B cell (primary cell): ENCODE measurements around the gene MAPK14. TPM values are rescaled to one million over a fixed set of nuclear protein-coding genes. Genes with fewer than 3 reads are reported as not detected.
"Not testable (repeated sequence)": the region's sequence is repeated elsewhere in the genome, so short reads cannot be mapped to it uniquely, and the experiment has no call there.

ENCODE experiments used
- ATAC-seq: fragments of 200-7000 bp; cut with Tn5 transposase; one replicate; pipeline ENCODE4 v1.10.0; 2021; ENCODE audit warnings: low read depth, mild to moderate bottlenecking, moderate number of reproducible peaks, moderate library complexity
- CTCF ChIA-PET: fragments of 350-600 bp; sonication (Branson Sonifier 250); formaldehyde crosslinking; loops from one replicate; lab custom pipeline; 2021; ENCODE audit warnings: antibody characterized with exemption, inconsistent platforms; lab: Charles Lee
- POLR2A ChIA-PET: fragments of 350-600 bp; sonication (Branson Sonifier 250); formaldehyde crosslinking; loops from one replicate; lab custom pipeline; 2021; ENCODE audit warnings: antibody characterized with exemption; lab: Charles Lee
- DNase-seq: peaks from one replicate; pipeline ENCODE4 v3.0.0; 2013
- H2AFZ ChIP-seq: 2 replicates; pipeline ENCODE4 v1.6.1; 2012; ENCODE audit warnings: mild to moderate bottlenecking, low read depth, low read length; ENCODE audit not compliant: insufficient read depth, poor library complexity, severe bottlenecking
- H3K27ac ChIP-seq, 2 donors: 1 replicate in 1 of 2; 2 replicates in 1 of 2; pipeline ENCODE4 v1.5.1; 2012 to 2013; ENCODE audit warnings: low read length in 2 of 2, mild to moderate bottlenecking in 2 of 2, moderate library complexity in 1 of 2
- H3K27me3 ChIP-seq, 4 experiments: fragments of 200-600 bp in 1 of 4; sonication (generic) in 1 of 4; replicated peaks in 1 of 4; 1 replicate in 2 of 4; 2 replicates in 2 of 4; pipeline versions ENCODE4 v1.6.1 to v1.7.0; 2013 to 2016; ENCODE audit warnings: low read length in 3 of 4, mild to moderate bottlenecking in 2 of 4, mixed read lengths in 1 of 4, moderate library complexity in 1 of 4; ENCODE audit not compliant: insufficient read depth in 4 of 4, control insufficient read depth in 3 of 4; ENCODE audit errors: control extremely low read depth in 1 of 4
- H3K36me3 ChIP-seq, 2 experiments: replicated peaks in 1 of 2; 1 replicate in 1 of 2; 2 replicates in 1 of 2; pipeline versions ENCODE4 v1.6.1 to v1.7.1; 2013; ENCODE audit warnings: low read length in 1 of 2; ENCODE audit not compliant: insufficient read depth in 2 of 2, control insufficient read depth in 1 of 2; ENCODE audit errors: control extremely low read depth in 1 of 2, extremely low read depth in 1 of 2
- H3K4me1 ChIP-seq, 2 donors: fragments of 200-600 bp in 1 of 2; sonication (generic) in 1 of 2; 1 replicate in 1 of 2; 2 replicates in 1 of 2; pipeline versions ENCODE4 v1.5.1 to v1.6.1; 2013 to 2017; ENCODE audit warnings: low read length in 2 of 2; ENCODE audit not compliant: control insufficient read depth in 2 of 2, insufficient read depth in 2 of 2
- H3K4me2 ChIP-seq: replicated peaks from 2 replicates; pipeline ENCODE3; 2012; ENCODE audit warnings: mild to moderate bottlenecking, low read depth, low read length; ENCODE audit not compliant: poor library complexity, severe bottlenecking
- H3K4me3 ChIP-seq, 5 experiments: fragments of 200-600 bp in 1 of 5; sonication (generic) in 1 of 5; 1 replicate in 3 of 5; 2 replicates in 2 of 5; pipeline versions ENCODE4 v1.5.1 to v1.7.0; 2011 to 2016; ENCODE audit warnings: low read length in 4 of 5, mild to moderate bottlenecking in 4 of 5, low read depth in 2 of 5, control low read depth in 1 of 5, moderate library complexity in 1 of 5; ENCODE audit not compliant: insufficient read depth in 1 of 5; ENCODE audit errors: control extremely low read depth in 1 of 5, extremely low read depth in 1 of 5
- H3K79me2 ChIP-seq: fragments of 200-600 bp; sonication (generic); one replicate; pipeline ENCODE4 v1.6.0; 2016; ENCODE audit warnings: low read length; ENCODE audit not compliant: control insufficient read depth, insufficient read depth
- H3K9ac ChIP-seq: fragments of 200-600 bp; sonication (generic); 2 replicates; pipeline ENCODE4 v1.6.1; 2017; ENCODE audit warnings: mild to moderate bottlenecking, low read length, moderate library complexity
- H3K9me3 ChIP-seq, 3 donors: one replicate each; pipeline versions ENCODE4 v1.6.1 to v1.7.1; 2013; ENCODE audit warnings: low read length in 2 of 3; ENCODE audit not compliant: control insufficient read depth in 2 of 3, insufficient read depth in 1 of 3; ENCODE audit errors: control extremely low read depth in 1 of 3
- H4K20me1 ChIP-seq: 2 replicates; pipeline ENCODE4 v1.6.0; 2012; ENCODE audit warnings: mild to moderate bottlenecking, low read length; ENCODE audit not compliant: insufficient read depth, control insufficient read depth, poor library complexity, severe bottlenecking
- H3K27ac Mint-ChIP-seq: one replicate; pipeline ENCODE4 v1.8.0; 2021; ENCODE audit warnings: mixed read lengths
- H3K27me3 Mint-ChIP-seq: one replicate; pipeline ENCODE4 v1.8.0; 2021; ENCODE audit warnings: mixed read lengths
- H3K4me1 Mint-ChIP-seq: one replicate; pipeline ENCODE4 v1.8.0; 2021; ENCODE audit warnings: mixed read lengths
- H3K4me3 Mint-ChIP-seq: one replicate; pipeline ENCODE4 v1.8.0; 2021; ENCODE audit warnings: mixed read lengths
- H3K9me3 Mint-ChIP-seq: one replicate; pipeline ENCODE4 v1.8.0; 2022; ENCODE audit warnings: mixed read lengths; ENCODE audit not compliant: insufficient read depth
- EZH2 ChIP-seq: IDR thresholded peaks from 2 replicates; pipeline ENCODE4 v1.6.1; 2012; ENCODE audit warnings: borderline replicate concordance, low read depth, mild to moderate bottlenecking, moderate library complexity, low read length; ENCODE audit not compliant: insufficient read depth, poor library complexity, severe bottlenecking
- WGBS: methylation state at CpG from one replicate; pipeline ENCODE4 v1.1.5; 2013; ENCODE audit warnings: missing lambda C conversion rate; ENCODE audit not compliant: insufficient coverage; 5-methylcytosine and 5-hydroxymethylcytosine counted together
- intact Hi-C: fragments of 100-400 bp; cut with micrococcal nuclease; formaldehyde crosslinking; loops from one replicate; pipeline ENCODE4 v1.10.0; 2022
- polyA minus RNA-seq: library from RNA; depleted of rRNA, polyadenylated mRNA; stranded (reverse); fragments of >200 nt; gene quantifications from 2 replicates; pipeline ENCODE4 v1.2.3, GENCODE V29; 2012
- polyA plus RNA-seq: library from polyadenylated mRNA; depleted of rRNA; stranded (reverse); fragments of >200 nt; gene quantifications from 2 replicates; pipeline ENCODE4 v1.2.3, GENCODE V29; 2012
- total RNA-seq, 2 donors: library from RNA; stranded (reverse); fragments of 120-200 nt in 1 of 2; gene quantifications; 1 replicate in 1 of 2; 2 replicates in 1 of 2; pipeline versions ENCODE4 v1.2.3 to v1.2.4, GENCODE V29; 2013 to 2022
- TF ChIP-seq, protein P1 (sequence below): fragments of 200-600 bp; IDR thresholded peaks from one replicate; pipeline ENCODE4 v1.8.0; 2022; ENCODE audit warnings: antibody characterized with exemption, mild to moderate bottlenecking

MAPK14 gene
- total RNA-seq (49.9 and 50.4 TPM in 2 replicates), polyA plus RNA-seq (19.5 and 22.8 TPM in 2 replicates), polyA minus RNA-seq (36.7 and 44.5 TPM in 2 replicates)
- total RNA-seq (2013): 60.9 TPM

DNA sequence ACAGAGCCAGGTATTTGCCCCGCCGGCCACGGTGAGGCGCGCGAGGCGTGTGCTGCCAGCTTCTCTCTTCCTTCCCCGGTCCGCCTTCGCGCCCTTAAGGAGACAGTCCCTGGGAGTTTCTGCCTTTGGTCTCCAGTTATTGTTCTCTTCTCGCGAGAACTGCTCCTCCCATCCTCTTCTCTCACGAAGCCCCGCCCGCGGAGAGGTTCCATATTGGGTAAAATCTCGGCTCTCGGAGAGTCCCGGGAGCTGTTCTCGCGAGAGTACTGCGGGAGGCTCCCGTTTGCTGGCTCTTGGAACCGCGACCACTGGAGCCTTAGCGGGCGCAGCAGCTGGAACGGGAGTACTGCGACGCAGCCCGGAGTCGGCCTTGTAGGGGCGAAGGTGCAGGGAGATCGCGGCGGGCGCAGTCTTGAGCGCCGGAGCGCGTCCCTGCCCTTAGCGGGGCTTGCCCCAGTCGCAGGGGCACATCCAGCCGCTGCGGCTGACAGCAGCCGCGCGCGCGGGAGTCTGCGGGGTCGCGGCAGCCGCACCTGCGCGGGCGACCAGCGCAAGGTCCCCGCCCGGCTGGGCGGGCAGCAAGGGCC is at the start of gene MAPK14:
Gene MAPK14, plus strand, starts transcription at position 308 of the 587 bp plus-strand sequence. CDS start 350 bp downstream, outside the sequence.
- no peak for TF ChIP-seq EZH2
- TF ChIP-seq, protein P1, sequence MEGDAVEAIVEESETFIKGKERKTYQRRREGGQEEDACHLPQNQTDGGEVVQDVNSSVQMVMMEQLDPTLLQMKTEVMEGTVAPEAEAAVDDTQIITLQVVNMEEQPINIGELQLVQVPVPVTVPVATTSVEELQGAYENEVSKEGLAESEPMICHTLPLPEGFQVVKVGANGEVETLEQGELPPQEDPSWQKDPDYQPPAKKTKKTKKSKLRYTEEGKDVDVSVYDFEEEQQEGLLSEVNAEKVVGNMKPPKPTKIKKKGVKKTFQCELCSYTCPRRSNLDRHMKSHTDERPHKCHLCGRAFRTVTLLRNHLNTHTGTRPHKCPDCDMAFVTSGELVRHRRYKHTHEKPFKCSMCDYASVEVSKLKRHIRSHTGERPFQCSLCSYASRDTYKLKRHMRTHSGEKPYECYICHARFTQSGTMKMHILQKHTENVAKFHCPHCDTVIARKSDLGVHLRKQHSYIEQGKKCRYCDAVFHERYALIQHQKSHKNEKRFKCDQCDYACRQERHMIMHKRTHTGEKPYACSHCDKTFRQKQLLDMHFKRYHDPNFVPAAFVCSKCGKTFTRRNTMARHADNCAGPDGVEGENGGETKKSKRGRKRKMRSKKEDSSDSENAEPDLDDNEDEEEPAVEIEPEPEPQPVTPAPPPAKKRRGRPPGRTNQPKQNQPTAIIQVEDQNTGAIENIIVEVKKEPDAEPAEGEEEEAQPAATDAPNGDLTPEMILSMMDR: peak; percentile 86
- Mint-ChIP-seq H3K4me3 (peak within 1 kb of the TSS; percentile 96), H3K27ac (peak within 1 kb of the TSS; percentile 94), H3K9me3 (no peaks in the 10 kb centered on the region), H3K4me1 (peaks cover 38% of the 10 kb centered on the region), H3K27me3 (peaks cover 20% of the 10 kb centered on the region)
- peak within 1 kb of the TSS; percentile 79 to 91 (median 87) for H3K4me3 ChIP-seq
- H3K27me3 ChIP-seq: peaks cover 0 to 19% (median 16%) of the 10 kb centered on the region in 4 experiments
- no peaks in the 10 kb centered on the region for H3K36me3 ChIP-seq
- peak within 1 kb of the TSS; percentile 81 for H3K4me2 ChIP-seq
- WGBS: under 1% methylated on average over 62 of the region's 62 CpGs
- peak within 1 kb of the TSS; percentile 88 for H3K9ac ChIP-seq
- H3K79me2 ChIP-seq: peaks cover 48% of the 10 kb centered on the region
- H3K9me3 ChIP-seq: no peaks in the 10 kb centered on the region
- ATAC-seq: peak; percentile 94
- ChIA-PET POLR2A (interaction anchor here (0.6 to 1.5 kb wide), 8 partner anchors 66 to 344 kb away, joined by 3 to 6 read pairs (median 4); no protein-coding TSS in a partner anchor), CTCF (interaction anchor here (0.6 to 9.2 kb wide), 24 partner anchors 10 to 1184 kb away, joined by 3 to 150 read pairs (median 5); partner anchors contain the start of gene BRPF3)
- peak; percentile 100 for DNase-seq
- H3K4me1 ChIP-seq: peaks cover 29 to 35% of the 10 kb centered on the region in 2 donors
- H4K20me1 ChIP-seq: peaks cover 32% of the 10 kb centered on the region
- H3K27ac ChIP-seq: peak within 1 kb of the TSS; percentile 61 to 64
- peak within 1 kb of the TSS; percentile 96 for H2AFZ ChIP-seq
- intact Hi-C loops: loop anchor here (1.0 to 5.0 kb wide), 8 partner anchors 68 to 575 kb away; partner anchors contain the start of genes BRPF3, FANCE, SRPK1 and SRSF3

DNA sequence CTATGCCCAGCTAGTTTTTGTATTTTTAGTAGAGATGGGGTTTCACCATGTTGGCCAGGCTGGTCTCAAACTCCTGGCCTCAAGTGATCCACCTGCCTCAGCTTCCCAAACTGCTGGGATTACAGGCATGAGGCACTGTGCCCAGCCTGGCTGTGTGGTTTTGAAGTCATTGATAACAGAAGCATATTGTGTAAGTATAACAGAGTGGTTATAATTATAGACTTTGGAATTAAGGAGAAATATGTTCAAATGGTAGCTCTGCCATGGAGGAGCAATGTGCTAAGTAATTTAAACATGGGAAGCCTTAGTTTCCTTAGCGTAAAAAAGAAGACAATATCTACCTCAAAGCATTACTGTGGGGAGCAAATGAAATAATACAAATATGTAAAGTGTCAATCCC is 47.5 kb upstream of the MAPK14 start:
- H3K4me3 ChIP-seq, H3K36me3 ChIP-seq, H4K20me1 ChIP-seq, H3K9me3 ChIP-seq, H3K4me1 Mint-ChIP-seq, intact Hi-C loops, ATAC-seq, H3K27ac Mint-ChIP-seq, H3K27ac ChIP-seq, H3K9me3 Mint-ChIP-seq, H3K27me3 ChIP-seq, H3K79me2 ChIP-seq, H3K4me1 ChIP-seq, POLR2A ChIA-PET, H2AFZ ChIP-seq, H3K4me2 ChIP-seq, H3K4me3 Mint-ChIP-seq, DNase-seq, H3K9ac ChIP-seq: not testable (repeated sequence)
- CTCF ChIA-PET: interaction anchor here (1.0 kb wide), 1 partner anchor 16 kb away, joined by 3 read pairs; no protein-coding TSS in a partner anchor
- no CpG with 5 or more reads among the region's 1 CpG for WGBS
- H3K27me3 Mint-ChIP-seq: peaks cover 14% of the 10 kb centered on the region
